Measurements from ENCODE around the gene RPS6KB2.
"Not testable (repeated sequence)": the region's sequence is repeated elsewhere in the genome, so short reads cannot be mapped to it uniquely, and the experiment has no call there.

- not testable (repeated sequence) for TF ChIP-seq CTCF, EZH2phosphoT487 (IDR thresholded peaks at IDR 0.05; ENCODE audit: low read length)
Measured at GRCh38 chr11:67465530-67465929, 37.2 kb downstream of the RPS6KB2 start.
